Measurements from ENCODE around the gene PAN2.

DNA sequence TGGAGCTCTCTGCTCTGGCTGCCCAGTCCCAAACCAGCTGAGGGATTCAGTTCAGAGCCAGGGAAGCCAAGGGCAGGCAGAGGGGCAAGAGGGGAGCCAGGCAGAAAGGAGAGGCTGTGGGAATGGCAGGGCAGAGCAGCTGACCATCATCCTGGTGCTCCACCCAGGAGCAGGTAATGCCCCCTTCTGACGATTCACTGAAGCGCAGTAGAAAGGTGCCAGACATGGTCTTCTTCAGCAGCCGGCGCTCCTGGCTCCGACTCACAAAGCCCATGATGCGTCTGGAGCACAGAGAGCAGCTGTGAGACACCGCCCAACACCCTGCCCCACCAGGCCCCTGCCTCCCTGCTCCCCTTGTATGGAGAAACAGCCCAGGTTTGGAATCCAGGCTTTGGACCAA is 12.9 kb upstream of the PAN2 start:
- TF ChIP-seq, protein P1, sequence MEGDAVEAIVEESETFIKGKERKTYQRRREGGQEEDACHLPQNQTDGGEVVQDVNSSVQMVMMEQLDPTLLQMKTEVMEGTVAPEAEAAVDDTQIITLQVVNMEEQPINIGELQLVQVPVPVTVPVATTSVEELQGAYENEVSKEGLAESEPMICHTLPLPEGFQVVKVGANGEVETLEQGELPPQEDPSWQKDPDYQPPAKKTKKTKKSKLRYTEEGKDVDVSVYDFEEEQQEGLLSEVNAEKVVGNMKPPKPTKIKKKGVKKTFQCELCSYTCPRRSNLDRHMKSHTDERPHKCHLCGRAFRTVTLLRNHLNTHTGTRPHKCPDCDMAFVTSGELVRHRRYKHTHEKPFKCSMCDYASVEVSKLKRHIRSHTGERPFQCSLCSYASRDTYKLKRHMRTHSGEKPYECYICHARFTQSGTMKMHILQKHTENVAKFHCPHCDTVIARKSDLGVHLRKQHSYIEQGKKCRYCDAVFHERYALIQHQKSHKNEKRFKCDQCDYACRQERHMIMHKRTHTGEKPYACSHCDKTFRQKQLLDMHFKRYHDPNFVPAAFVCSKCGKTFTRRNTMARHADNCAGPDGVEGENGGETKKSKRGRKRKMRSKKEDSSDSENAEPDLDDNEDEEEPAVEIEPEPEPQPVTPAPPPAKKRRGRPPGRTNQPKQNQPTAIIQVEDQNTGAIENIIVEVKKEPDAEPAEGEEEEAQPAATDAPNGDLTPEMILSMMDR (conservative IDR thresholded peaks at IDR 0.05): no peak
- TF ChIP-seq EZH2 (IDR thresholded peaks at IDR 0.05; ENCODE audit: low read depth): no peak

All from PC-9 (cell line).